PC-3 (cell line): ENCODE results near the gene ZNF385A.

ENCODE experiments used
- EZH2 ChIP-seq: fragments of 300-600 bp; sonication (generic); IDR thresholded peaks from one replicate; pipeline ENCODE4 v1.6.1; 2017; ENCODE audit warnings: antibody characterized with exemption, mild to moderate bottlenecking, low read length; ENCODE audit not compliant: unreplicated experiment
- EZH2phosphoT487 ChIP-seq: fragments of 300-600 bp; sonication (generic); IDR thresholded peaks from 2 replicates; pipeline ENCODE4 v1.6.1; 2018; ENCODE audit warnings: mild to moderate bottlenecking, antibody characterized with exemption, low read length, borderline replicate concordance
- TF ChIP-seq, protein P1 (sequence below): fragments of 300-600 bp; sonication (generic); conservative IDR thresholded peaks from 2 replicates; pipeline ENCODE4 v1.5.1; 2017; ENCODE audit warnings: antibody characterized with exemption, low read depth, mild to moderate bottlenecking, low read length

DNA sequence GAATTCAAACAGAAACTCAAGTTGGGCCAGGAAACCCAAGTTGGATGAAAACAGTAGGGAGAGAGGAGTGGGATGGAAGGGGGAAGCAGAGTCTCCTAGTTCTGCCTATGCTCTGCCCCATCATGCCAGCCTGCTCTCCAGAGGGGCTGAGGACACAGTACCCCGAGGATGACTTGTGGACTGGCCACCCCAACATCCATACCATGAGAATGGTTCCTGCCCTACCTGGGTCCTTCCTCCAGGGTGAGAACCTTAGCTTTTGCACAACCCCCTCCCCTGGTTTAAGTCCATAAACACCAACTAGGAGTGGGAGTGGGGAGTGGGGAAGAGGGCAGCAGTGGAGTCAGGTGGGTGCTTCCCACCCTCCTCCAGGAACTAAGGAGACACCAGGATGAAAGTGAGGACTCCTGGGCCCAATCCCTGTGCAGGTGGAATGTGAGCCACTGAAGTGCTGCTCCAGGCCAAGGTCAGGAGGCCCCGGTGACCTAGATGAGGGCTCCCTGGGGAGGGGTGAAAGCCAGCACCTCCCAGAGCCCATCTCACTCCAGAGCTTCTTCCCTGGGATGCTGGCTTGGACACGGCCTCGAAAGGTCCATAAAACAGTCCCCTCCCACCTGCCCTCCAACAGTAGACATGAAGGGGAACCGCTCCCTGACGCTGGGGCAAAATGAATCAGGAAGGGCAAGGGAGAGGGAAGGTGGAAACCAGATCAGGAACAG lies 6.6 kb downstream of the ZNF385A start:
- TF ChIP-seq, protein P1, sequence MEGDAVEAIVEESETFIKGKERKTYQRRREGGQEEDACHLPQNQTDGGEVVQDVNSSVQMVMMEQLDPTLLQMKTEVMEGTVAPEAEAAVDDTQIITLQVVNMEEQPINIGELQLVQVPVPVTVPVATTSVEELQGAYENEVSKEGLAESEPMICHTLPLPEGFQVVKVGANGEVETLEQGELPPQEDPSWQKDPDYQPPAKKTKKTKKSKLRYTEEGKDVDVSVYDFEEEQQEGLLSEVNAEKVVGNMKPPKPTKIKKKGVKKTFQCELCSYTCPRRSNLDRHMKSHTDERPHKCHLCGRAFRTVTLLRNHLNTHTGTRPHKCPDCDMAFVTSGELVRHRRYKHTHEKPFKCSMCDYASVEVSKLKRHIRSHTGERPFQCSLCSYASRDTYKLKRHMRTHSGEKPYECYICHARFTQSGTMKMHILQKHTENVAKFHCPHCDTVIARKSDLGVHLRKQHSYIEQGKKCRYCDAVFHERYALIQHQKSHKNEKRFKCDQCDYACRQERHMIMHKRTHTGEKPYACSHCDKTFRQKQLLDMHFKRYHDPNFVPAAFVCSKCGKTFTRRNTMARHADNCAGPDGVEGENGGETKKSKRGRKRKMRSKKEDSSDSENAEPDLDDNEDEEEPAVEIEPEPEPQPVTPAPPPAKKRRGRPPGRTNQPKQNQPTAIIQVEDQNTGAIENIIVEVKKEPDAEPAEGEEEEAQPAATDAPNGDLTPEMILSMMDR: no peak
- TF ChIP-seq EZH2 (no peak), EZH2phosphoT487 (no peak)
